ENCODE data around the gene FBH1. TPM values are rescaled to one million over a fixed set of nuclear protein-coding genes. Genes with fewer than 3 reads are reported as not detected.

Gene FBH1
- total RNA-seq, 1 donor from 2014 or later = 37.7 TPM

DNA sequence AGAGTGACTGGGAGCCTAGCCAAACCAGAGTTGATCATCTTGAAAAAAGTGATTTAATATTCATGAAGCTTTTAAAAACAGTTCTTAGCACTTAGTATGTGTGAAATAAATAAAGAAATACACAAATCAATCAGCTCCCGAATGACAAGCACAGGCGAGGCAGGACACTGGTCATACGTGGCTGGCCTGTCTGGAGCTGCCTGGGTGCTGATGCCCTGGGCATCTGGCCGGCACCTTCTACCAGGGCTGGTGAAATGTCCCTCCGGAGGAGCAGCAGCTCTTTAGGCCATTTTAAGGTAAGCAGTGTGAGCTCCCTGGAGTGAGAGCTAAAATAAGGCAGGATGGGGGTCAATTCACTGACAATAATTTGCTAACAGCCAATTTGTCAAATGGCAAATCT, 63.6 kb downstream of the FBH1 start:
- no peaks in the 10 kb centered on the region for H3K27me3 ChIP-seq
- H3K4me3 Mint-ChIP-seq = no peak overlapping the region
- H3K9me3 ChIP-seq (ENCODE audit: low read depth) = no peaks in the 10 kb centered on the region
- H3K27ac Mint-ChIP-seq = no peak overlapping the region
- TF ChIP-seq, protein P1, sequence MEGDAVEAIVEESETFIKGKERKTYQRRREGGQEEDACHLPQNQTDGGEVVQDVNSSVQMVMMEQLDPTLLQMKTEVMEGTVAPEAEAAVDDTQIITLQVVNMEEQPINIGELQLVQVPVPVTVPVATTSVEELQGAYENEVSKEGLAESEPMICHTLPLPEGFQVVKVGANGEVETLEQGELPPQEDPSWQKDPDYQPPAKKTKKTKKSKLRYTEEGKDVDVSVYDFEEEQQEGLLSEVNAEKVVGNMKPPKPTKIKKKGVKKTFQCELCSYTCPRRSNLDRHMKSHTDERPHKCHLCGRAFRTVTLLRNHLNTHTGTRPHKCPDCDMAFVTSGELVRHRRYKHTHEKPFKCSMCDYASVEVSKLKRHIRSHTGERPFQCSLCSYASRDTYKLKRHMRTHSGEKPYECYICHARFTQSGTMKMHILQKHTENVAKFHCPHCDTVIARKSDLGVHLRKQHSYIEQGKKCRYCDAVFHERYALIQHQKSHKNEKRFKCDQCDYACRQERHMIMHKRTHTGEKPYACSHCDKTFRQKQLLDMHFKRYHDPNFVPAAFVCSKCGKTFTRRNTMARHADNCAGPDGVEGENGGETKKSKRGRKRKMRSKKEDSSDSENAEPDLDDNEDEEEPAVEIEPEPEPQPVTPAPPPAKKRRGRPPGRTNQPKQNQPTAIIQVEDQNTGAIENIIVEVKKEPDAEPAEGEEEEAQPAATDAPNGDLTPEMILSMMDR (IDR thresholded peaks at IDR 0.05) = no peak
- no peak for TF ChIP-seq EZH2phosphoT487 (IDR thresholded peaks at IDR 0.05)
- TF ChIP-seq EZH2 (IDR thresholded peaks at IDR 0.05) = no peak
- no peaks in the 10 kb centered on the region for H3F3A ChIP-seq (ENCODE audit: low read depth)
- H3K9me3 Mint-ChIP-seq = no peaks in the 10 kb centered on the region
- no peak overlapping the region for H3K27ac ChIP-seq
- H3K4me2 ChIP-seq = no peak overlapping the region
- H3K27me3 Mint-ChIP-seq (ENCODE audit: insufficient read depth, low read depth) = peaks cover 9% of the 10 kb centered on the region
- H3K4me1 ChIP-seq = peaks cover 4% of the 10 kb centered on the region
- H4K20me1 ChIP-seq (ENCODE audit: low read depth) = no peaks in the 10 kb centered on the region
- H2AFZ ChIP-seq (replicated peaks) = no peak overlapping the region
- peaks cover 9% of the 10 kb centered on the region for H3K4me1 Mint-ChIP-seq
- no peak for DNase-seq (ENCODE audit: low spot score)
- H3K4me3 ChIP-seq = no peak overlapping the region
- H3K36me3 Mint-ChIP-seq = no peaks in the 10 kb centered on the region
- no peaks in the 10 kb centered on the region for H3K79me2 ChIP-seq (ENCODE audit: low read depth)
- no peak overlapping the region for H3K9ac ChIP-seq
- H3K36me3 ChIP-seq = no peaks in the 10 kb centered on the region

DNA sequence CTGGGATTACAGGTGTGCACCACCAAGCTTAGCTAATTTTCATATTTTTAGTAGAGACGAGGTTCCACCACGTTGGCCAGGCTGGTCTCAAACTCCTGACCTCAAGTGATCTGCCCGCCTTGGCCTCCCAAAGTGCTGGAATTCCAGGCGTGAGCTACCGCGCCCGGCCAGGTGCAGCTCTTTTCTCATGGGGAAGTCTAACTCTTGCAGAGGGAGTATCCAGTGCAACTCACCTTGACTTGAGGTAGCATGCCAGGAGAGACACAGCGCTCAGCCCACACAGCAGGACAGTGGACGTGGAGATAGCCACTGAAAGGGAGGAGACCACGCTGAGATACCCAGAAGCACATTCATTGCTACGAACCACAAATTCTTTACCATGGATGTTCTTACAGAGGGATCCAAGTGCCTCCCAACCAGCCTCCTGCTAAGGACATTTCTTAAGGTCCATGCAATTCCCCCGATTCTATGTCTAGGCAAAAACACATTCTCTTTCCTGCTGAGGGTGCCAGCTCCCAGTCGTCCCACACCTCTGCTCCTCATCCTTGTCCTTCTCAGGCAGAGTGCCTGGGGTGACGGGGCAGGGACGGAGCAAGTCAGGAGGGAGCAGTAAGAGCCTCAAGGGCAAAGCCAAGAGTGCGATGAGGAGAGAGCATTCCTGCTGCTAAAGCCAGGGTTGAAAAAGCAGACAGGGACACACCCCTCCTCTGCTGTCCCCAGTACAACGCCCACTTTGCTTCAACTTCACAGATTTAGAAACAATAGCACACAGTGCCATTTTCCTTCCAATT, 66.3 kb downstream of the FBH1 start:
- TF ChIP-seq EZH2phosphoT487 (IDR thresholded peaks at IDR 0.05) (no peak), EZH2 (IDR thresholded peaks at IDR 0.05) (no peak)
- TF ChIP-seq, protein P1 (IDR thresholded peaks at IDR 0.05) = no peak
- Mint-ChIP-seq H3K9me3 (no peaks in the 10 kb centered on the region), H3K36me3 (no peaks in the 10 kb centered on the region), H3K27me3 (ENCODE audit: insufficient read depth, low read depth) (peaks cover 7% of the 10 kb centered on the region), H3K27ac (no peak overlapping the region), H3K4me3 (no peak overlapping the region), H3K4me1 (peaks cover 3% of the 10 kb centered on the region)
- Histone ChIP-seq H3K27me3 (no peaks in the 10 kb centered on the region), H3K4me3 (no peak overlapping the region), H3K4me2 (no peak overlapping the region), H3K27ac (no peak overlapping the region), H3F3A (ENCODE audit: low read depth) (no peaks in the 10 kb centered on the region), H3K9ac (no peak overlapping the region), H3K4me1 (no peaks in the 10 kb centered on the region), H3K36me3 (no peaks in the 10 kb centered on the region), H4K20me1 (ENCODE audit: low read depth) (no peaks in the 10 kb centered on the region), H2AFZ (replicated peaks) (no peak overlapping the region), H3K9me3 (ENCODE audit: low read depth) (no peaks in the 10 kb centered on the region), H3K79me2 (ENCODE audit: low read depth) (no peaks in the 10 kb centered on the region)
- no peak for DNase-seq (ENCODE audit: low spot score)

GRCh38 chr10:5958077-5958476, 68.0 kb downstream of the FBH1 start:
- H3K79me2 ChIP-seq (ENCODE audit: low read depth) = no peaks in the 10 kb centered on the region
- H3K4me1 Mint-ChIP-seq = peaks cover 2% of the 10 kb centered on the region
- no peak overlapping the region for H3K9ac ChIP-seq
- no peaks in the 10 kb centered on the region for H3F3A ChIP-seq (ENCODE audit: low read depth)
- no peak overlapping the region for H3K27ac ChIP-seq
- no peak overlapping the region for H2AFZ ChIP-seq (replicated peaks)
- DNase-seq (ENCODE audit: low spot score) = no peak
- no peak overlapping the region for H3K4me2 ChIP-seq
- no peaks in the 10 kb centered on the region for H3K27me3 ChIP-seq
- no peaks in the 10 kb centered on the region for H4K20me1 ChIP-seq (ENCODE audit: low read depth)
- no peak for TF ChIP-seq EZH2phosphoT487 (IDR thresholded peaks at IDR 0.05)
- no peak for TF ChIP-seq EZH2 (IDR thresholded peaks at IDR 0.05)
- no peak overlapping the region for H3K4me3 ChIP-seq
- no peaks in the 10 kb centered on the region for H3K4me1 ChIP-seq
- no peak overlapping the region for H3K4me3 Mint-ChIP-seq
- H3K27me3 Mint-ChIP-seq (ENCODE audit: insufficient read depth, low read depth) = peaks cover 9% of the 10 kb centered on the region
- H3K9me3 ChIP-seq (ENCODE audit: low read depth) = no peaks in the 10 kb centered on the region
- H3K9me3 Mint-ChIP-seq = no peaks in the 10 kb centered on the region
- no peak overlapping the region for H3K27ac Mint-ChIP-seq
- H3K36me3 Mint-ChIP-seq = no peaks in the 10 kb centered on the region
- no peaks in the 10 kb centered on the region for H3K36me3 ChIP-seq

DNA sequence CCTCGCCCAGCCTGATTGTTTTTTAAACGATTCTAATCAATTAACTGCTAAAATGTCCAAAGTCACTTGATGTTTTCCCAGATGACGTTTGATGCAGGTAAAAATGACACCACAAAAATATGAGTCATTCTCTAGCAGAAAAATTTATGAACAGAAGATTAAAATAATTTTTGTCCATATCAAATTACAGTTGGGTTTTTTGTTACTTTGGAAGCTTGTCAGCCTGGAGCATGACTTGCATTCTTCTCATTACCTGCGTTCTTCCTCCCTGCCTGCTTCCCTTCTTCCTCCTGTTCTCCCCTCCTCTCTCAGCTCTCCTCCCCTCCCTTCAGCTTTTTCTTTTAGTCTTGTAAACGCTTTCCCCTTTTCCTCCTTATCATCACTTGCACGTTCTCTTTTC, 68.6 kb downstream of the FBH1 start:
- no peaks in the 10 kb centered on the region for H3K9me3 ChIP-seq (ENCODE audit: low read depth)
- no peaks in the 10 kb centered on the region for H3K9me3 Mint-ChIP-seq

More for the DNA sequence above, 68.6 kb downstream of the FBH1 start:
- Histone ChIP-seq H2AFZ (replicated peaks) (no peak overlapping the region), H3K4me1 (no peaks in the 10 kb centered on the region), H3K27me3 (no peaks in the 10 kb centered on the region), H3K36me3 (no peaks in the 10 kb centered on the region), H3K4me2 (no peak overlapping the region), H3F3A (ENCODE audit: low read depth) (no peaks in the 10 kb centered on the region), H3K9ac (no peak overlapping the region), H3K79me2 (ENCODE audit: low read depth) (no peaks in the 10 kb centered on the region), H4K20me1 (ENCODE audit: low read depth) (no peaks in the 10 kb centered on the region), H3K4me3 (no peak overlapping the region), H3K27ac (no peak overlapping the region)
- no peak overlapping the region for H3K4me3 Mint-ChIP-seq
- no peaks in the 10 kb centered on the region for H3K4me1 Mint-ChIP-seq
- H3K27me3 Mint-ChIP-seq (ENCODE audit: insufficient read depth, low read depth) = peaks cover 11% of the 10 kb centered on the region
- H3K36me3 Mint-ChIP-seq = no peaks in the 10 kb centered on the region
- no peak overlapping the region for H3K27ac Mint-ChIP-seq
- no peak for TF ChIP-seq EZH2phosphoT487 (IDR thresholded peaks at IDR 0.05)
- TF ChIP-seq, protein P1 (IDR thresholded peaks at IDR 0.05) = no peak
- TF ChIP-seq EZH2 (IDR thresholded peaks at IDR 0.05) = no peak
- DNase-seq (ENCODE audit: low spot score) = no peak

Data from neural progenitor cell (in vitro differentiated cells).